Esophagus squamous epithelium (tissue), 4 donors: ENCODE results near the gene TRPT1.

Experiments
- CTCF ChIP-seq, 6 experiments: fragments of 450-650 bp in 4 of 6; fragments of 200-600 bp in 2 of 6; sonication (generic) in 2 of 6; IDR thresholded peaks; one replicate each; pipeline ENCODE4 v1.5.1; 2016 to 2019; ENCODE audit warnings: antibody characterized with exemption in 6 of 6, mild to moderate bottlenecking in 4 of 6, moderate library complexity in 4 of 6
- POLR2A ChIP-seq, 4 donors: fragments of 450-650 bp; IDR thresholded peaks; one replicate each; pipeline ENCODE4 v1.6.1; 2017; ENCODE audit warnings: antibody characterized with exemption in 4 of 4, mild to moderate bottlenecking in 4 of 4, moderate library complexity in 3 of 4

GRCh38 chr11:64229090-64229743 lies 3.2 kb upstream of the TRPT1 start:
- no peak for TF ChIP-seq CTCF (IDR thresholded peaks at IDR 0.05)
- TF ChIP-seq POLR2A (IDR thresholded peaks at IDR 0.05): no peak
